SH-SY5Y (cell line): Measurements from ENCODE around the gene BCORL1.

Experiments used
- GATA2 ChIP-seq: IDR thresholded peaks from 2 replicates; pipeline ENCODE4 v1.6.1; 2011; ENCODE audit warnings: mild to moderate bottlenecking, low read depth, low read length
- GATA3 ChIP-seq: IDR thresholded peaks from 2 replicates; pipeline ENCODE4 v1.6.1; 2011; ENCODE audit warnings: low read depth, mild to moderate bottlenecking, low read length, moderate library complexity

- TF ChIP-seq GATA3 (no peak), GATA2 (no peak)
These were observed 104.2 kb downstream of the BCORL1 start for GRCh38 chrX:130086447-130087206.
